NCI-H524 treated with DMSO at 0.1 percent for 48 hours (cell line): ENCODE results near the gene MYT1.
A peak's percentile ranks its signal among the peaks of the same experiment; 100 is the strongest.

Experiments used
- DNase-seq: peaks from one replicate; lab custom pipeline; 2025; lab: John Stamatoyannopoulos, UW

Gene MYT1

DNA sequence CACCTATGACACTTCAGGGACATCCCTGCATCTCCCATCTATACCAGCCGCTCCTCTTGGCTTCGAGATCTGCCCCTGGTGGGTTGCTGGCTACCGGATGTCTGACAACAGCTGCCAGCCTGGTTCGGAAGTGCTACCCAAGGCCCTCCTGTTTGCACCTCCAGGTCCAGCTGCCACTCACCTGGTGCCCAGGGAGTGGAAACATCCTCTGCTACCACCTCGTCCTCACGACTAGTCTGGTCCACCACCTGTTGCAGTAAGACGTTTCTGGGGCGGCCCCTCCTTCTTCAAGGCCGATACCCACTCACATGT is 83.0 kb downstream of the MYT1 start:
- no peak for DNase-seq

DNA sequence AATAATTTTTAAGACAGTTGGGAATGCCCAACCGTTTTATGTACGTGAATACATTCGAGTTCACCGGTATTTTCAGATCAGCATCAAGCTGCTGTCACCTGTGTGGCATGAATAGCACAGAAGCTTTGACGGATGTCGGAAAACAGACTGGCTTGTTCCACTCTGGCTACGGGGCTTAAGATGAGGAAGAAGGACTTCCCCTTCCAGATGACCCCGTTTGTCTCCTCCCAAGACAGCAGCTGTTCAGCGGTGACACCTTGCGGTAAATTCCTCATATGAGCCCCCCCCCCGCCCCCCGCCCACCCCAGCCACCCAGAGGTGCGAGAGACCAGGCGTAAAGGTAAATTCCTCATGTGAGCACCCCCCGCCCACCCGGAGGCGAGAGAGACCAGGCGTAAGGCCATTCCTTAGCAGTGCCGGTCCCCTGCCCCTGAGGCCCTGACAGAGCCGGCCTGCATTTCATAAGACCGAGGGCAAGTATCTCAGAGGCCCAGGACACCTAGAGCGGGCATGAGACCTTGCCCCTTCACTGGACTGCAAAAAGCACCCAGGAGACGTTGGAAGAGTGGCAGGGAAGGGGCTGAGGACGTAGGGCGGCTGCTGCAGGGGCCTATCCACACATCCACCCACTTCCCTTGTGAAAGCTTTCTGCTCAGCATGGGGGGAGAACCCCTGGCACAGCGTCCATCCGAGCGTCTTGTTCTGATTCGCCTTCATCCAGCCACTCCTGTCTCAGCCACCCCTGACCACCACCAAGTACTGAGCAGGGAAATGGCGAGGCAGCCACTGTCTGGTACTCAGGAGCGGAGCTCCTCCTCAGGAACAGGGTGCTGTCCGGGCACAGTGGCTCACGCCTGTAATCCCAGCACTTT is 84.0 kb downstream of the MYT1 start:
- DNase-seq, result no peak

DNA sequence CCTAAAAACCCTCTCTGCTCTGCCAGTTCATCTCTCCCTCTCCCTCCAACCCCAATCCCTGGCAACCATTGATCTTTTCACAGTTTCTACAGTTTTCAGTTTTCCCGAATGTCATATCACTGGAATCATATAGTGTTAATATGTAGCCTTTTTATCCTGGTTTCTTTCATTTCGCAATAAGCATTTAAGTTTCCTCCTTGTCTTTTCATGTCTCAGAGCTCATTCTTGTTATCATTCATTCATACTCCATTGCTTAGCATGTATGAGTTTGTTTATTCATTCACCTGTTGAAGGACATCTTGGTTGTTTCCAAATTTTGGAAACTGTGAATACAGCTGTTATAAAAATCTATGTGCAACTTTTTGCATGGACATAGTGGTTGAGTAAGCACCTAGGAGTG is 85.8 kb downstream of the MYT1 start:
- DNase-seq, result no peak

DNA sequence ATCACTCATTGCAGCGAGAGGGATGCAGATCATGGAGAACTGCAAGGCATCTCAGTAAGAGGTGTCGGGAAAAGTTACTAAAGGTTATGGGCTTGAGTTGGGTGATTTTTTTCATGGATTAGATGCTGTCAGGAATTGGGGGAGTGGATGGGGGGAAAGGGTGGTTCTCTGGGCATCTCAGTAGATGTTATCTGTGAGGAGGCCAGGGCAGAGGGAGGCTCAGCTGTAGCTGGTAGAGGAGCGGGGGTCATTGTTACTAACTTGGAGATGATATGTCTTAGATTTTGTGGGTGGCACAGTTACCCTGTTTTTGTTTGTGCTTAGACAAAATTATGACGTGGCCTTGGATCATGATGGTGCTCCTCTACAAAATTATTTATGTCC is 88.7 kb downstream of the MYT1 start:
- no peak for DNase-seq

DNA sequence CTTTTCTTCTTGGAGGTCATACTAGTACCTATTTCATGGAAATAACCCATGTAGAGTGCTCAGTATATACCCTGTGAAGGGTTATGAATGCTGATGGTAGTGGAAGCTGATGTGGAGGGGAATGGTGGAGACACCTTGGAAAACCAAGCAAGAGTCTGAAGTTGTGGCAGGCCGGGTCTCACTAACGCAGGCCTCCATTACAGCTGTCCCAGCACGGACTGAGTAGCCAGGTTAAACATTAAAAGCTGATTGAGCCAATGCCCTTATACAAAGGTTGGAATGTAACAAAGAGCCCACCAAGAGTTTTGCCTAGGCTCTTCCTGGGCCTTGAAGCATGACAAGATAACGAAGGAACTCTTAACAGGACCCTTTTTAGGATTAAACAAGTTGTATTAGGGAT is 89.2 kb downstream of the MYT1 start:
- no peak for DNase-seq

DNA sequence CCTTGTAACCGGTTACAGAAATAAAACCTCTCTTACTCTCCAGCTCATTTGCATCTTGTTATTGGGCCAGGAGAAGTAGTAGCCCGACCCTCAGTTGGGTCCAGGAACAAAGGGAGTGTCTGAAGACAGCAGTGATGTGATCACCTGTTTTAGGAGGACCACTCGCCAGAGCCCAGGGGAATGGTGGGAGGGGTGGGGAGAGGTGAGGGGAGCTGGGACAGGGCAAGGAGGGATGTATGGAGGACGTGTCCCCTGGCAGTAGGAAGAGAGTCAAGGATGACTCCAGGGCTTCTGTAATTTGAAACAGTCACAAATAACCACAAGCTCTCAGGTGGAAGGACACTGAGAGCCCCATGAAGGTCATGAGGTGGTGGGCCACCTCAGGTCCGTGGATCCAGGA is 89.9 kb downstream of the MYT1 start:
- no peak for DNase-seq

DNA sequence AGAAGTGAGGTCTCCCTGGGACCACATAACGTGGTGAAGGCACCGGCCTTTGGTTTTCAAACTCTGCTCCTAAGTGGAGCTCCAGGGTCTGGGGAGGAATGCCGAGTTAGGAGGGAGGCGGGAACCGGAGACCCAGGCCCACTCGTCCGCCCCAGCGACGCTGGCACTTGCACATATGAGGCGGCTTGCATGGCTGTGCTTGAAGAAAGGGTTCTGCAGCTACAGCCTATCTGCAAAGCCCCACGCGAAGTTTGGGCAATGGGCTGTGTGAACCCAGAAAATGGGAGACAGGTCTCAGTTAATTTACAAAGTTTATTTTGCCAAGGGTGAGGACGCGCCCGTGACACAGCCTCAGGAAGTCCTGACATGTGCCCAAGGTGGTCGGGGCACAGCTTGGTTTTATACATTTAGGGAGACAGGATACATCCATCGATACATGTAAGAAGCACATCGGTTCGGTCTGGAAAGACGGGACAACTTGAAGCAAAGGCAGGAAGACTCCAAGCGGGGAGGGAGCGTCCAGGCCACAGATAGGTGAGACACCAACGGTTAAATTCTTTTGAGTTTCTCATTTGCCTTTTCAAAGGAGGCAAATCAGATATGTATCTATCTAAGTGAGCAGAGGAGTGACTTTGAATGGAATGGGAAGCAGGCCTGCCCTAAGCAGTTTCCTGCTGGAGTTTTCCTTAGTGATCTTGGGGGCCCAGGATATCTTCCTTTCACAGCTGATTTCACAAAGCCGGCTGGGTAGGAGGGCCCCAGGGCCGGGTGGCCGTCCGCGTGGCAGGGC is 90.5 kb downstream of the MYT1 start:
- DNase-seq, result no peak

DNA sequence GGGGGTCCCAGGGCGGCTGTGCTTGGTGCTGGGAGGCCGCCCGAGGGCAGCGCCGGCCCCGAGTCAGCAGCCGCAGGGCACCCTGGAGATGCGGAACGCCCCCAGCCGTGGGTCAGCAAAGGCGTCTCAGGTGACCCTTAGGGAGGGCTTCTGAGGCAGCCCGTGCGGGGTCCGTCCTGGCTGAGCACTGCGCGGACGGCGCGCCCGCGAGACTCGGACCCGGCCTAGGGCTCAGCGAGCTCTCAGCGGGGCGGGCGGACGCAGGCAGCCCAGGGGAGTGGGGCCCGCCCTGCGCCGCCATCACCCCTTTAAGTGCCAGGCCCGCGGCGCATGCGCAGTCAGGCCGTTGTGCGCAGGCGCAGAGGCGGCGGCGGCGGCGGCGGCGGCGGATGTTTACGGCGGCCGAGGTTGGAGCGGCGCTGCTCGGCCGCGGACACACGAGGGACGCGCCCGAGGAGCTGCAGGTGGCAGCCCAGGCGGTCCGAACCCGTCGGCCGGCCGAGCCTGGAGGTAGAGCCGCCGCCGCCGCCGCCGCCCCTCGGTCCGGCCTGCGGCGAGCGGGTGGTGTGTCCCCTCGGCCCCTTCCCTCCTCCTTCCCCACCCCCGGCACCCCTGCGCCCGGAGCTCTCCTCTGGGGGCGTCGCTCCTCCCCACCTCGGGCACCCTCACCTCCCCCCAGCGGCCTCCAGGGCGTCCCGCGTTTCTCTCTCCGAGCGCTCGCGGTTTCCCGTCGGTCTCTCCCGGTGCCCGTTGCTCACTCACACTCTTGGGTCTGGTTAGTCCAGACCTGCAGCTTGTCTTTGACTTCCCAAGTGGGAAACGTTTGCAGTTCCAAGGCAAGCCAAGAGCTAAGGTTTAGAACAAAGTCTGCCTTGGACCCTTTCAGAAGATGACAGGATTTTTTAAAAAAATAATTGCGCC is 91.4 kb downstream of the MYT1 start, which contains the start of gene PCMTD2:
TSS of gene PCMTD2 (plus strand) at position 388 of the 921 bp plus-strand sequence. CDS start 4,218 bp downstream, outside the sequence.
- DNase-seq, result peak; percentile 41

DNA sequence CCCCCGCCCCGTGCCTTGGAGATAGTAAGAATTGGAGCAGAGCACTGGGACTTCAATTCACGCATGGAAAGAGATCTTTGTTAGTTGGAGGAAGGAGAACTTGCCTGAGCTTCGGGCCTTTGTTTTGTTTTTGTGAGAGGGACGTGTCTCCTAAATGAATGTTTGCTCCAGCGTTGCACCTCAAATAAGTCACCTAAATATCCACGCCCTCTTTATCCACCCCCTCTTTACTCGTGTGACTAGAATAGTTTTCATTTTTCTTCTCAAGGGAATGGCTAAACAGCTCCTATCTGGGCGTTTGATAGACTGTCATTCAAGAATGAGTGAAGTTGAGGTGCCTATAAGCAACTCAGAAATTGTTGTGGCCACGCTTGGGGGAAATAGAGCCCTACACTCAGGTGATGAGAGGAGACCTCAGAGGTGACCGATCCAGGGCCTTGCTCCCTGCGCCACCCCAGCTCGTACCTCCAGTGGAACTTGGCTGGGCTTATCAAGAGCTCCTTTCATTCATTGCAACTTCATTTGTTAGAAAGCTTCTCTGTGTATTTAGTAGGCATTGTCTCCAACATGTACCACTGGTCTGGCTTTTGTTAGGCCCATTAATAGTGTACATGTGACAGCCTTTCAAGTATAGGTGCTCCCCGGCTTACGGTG is 92.2 kb downstream of the MYT1 start:
- no peak for DNase-seq

DNA sequence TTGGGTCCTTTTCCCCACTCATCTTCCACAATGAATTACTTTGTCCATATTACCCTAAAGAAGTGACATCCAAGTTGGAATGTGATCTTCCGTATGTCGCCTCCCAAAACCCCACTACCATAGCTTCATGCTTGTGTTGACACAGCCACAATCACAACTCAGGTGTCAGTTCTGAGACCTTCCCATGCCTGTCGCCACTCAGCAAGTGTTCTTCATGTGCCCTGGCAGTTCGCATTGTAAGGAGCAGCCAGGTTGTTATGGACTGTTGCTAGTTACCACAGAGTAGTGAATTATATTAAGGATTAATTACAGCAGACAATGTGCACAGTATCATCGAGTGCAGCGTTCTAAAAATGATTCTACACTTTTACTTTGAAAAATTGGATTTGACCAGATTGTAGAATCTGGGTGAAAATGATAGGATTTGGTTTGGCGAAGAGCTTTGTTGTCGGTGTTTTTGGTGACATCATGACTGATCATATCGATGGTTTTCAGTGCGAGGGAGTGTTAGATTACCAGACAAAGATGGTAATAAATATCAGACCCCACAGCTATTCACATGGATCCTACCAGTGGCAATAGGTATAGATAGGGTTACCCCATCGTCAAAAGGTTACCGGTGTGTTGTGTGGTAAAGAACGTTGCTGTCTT is 93.0 kb downstream of the MYT1 start:
- no peak for DNase-seq

DNA sequence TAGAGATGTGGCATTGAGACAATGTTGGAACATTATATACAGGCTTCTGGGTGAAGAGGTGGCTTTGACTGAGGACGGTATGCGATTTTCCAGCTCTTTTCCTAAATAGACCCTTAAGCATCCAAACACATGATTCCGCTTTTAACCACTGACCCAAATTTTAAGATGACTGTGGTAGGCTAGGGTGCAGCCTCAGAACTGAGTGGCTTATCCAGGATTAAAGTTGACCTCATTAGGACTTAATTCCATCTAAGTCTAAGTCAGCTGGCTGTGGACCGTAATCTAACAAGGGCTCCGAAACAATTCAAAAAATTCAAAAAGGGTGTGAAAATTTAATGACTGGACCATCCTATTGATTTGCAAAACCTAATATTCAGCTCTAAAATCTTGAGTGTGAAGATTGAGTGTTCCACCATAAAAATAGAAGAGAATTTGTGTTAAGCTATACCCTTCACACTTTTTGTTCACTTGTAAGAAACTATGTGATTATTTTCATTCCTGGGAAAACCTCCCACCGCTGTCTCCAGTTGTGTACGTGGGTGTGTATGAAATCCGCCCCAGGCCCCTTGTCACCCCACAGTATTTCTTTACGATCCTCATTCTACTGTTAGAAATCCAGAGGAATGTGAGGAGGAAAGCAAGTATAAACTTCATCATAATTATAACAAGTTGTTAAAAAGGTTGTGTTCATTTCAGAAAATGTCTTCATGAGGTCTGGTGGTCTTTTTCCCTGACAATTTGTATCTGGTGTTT is 94.0 kb downstream of the MYT1 start:
- DNase-seq, result no peak

DNA sequence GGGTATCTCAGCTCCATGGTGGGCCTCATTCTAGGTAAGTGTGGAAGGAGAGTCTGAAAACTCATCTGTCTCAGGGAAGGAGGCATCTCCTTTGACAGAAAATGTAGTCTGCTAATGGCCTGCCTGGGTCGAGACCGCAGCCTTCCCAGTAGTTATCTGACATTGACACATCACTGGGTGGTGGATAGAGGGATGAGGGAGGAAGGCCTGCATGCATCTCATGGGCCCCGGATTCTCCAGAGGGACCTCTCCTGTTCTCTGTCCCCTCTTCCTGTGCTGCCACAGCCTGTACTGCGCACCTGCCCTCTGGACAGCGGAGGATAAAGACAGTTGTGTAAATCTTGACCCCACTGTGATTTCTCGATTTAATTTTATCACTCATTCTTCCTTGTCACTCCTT is 96.0 kb downstream of the MYT1 start:
- no peak for DNase-seq

DNA sequence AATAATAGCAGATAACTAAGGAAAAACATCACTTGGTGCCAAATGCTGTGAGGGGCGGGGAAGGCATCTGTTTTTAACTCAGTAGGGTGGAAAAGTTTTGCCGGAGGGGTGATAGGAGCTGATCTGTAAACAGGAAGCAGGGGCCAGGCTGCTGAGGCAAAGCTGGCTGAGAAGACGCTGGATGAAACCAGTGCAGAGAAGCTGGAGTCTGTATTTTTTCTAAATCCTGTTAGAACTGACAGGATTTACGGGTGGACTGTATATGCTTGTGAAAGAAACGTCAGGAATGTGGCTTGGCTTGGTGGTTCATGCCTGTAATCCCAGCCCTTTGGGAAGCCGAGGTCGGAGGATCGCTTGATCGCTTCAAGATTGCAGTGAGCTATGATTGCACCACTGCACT is 96.9 kb downstream of the MYT1 start:
- no peak for DNase-seq

DNA sequence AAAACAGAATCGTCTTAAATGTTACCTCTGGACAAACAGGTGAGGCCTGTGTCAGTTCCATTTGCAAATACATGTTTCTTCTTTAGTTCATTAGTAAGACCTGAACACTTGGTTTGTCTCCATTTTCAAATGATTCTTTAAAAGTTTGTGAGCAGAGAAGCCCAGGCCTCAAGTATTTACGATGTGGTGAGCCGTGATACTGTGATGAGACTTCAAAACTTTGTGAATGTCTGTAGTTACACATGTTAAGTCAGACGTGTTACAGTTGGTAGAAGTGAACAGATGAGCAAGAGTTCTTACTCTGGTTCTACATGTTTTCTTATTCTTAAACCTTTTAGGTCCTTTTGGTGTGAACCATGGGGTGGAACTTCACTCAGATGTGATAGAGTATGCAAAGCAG is 99.8 kb downstream of the MYT1 start:
- DNase-seq, result no peak

DNA sequence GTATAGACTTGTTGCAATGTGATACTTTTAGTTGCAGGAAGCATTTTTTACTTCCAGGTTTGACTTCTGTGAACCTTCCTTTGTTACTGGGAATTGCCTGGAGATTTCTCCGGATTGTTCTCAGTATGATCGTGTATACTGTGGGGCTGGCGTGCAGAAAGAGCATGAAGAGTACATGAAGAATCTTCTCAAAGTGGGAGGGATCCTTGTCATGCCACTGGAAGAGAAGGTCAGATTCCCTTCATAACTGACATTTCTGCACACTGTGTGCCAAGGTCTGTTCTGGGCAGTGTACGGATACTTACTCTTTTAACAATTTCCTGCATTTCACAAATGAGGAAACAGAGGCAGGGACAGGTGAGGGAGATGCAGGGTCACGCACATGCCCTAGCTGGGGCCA is 100.9 kb downstream of the MYT1 start:
- no peak for DNase-seq

DNA sequence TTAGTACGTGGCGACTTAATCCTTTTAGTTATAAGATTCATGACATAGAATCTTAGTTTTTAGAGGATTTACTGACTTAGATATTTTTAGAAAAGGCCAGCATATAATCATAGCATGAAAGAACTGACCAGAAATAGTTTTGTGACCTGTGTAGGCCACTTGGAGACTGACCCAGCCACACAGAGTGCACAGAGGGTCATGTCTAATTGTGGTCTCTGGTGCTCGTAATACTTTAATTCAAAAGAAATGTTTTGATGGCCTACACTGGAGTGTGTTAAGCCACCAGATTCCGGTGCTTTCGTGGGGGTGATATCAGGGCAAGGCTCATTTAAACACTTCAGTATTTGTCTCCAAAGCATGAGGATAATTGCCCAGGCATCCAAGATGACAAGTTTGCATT is 102.7 kb downstream of the MYT1 start:
- DNase-seq, result no peak

DNA sequence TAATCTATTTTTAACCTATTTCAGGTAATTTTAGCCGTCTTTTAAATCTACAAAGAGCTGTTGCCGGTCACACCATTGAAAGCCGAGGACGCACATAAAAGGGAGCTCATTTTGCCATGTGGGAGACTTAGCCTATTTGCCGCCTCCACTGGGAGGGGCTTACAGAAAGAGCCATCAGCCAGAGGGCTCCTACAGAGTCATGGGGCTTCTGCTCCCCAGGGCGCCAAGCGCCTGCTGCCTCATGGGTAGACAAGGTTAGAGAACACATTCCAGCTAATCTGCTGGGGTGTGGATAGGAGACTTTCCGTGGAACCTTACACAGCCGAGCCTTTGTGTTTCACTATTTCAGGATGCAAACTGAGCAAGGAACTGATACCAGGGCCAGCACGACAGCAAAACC is 103.9 kb downstream of the MYT1 start:
- no peak for DNase-seq

DNA sequence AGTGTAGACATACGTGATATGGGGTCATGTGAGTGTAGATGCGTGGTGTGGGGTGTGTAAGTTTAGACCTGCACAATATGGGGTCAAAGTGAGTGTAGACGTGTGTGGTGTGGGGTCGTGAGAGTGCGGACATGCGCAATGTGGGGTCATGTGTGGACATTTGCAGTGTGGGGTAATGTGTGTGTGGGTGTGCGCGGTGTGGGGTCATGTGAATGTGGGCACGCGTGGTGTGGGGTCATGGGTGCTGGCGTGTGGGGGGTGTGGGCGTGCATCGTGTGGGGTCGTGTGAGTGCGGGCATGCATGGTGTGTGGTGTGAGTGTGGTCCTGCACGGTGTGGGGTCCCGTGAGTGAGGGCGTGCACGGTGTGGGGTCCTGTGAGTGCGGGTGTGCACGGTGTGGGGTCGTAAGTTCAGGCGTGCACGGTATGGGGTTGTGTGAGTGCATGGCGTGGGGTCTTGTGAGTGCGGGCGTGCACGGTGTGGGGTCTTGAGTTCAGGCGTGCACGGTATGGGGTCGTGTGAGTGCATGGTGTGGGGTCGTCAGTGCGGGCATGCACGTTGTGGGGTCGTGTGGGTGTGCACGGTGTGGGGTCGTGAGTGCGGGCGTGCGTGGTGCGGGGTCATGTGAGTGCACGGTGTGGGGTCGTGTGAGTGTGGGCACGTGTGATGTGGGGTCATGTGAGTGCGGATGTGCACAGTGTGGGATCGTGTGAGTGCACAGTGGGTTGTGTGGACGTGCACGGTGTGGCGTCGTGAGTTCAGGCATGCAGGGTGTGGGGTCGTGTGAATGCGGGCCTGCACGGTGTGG is 105.6 kb downstream of the MYT1 start:
- DNase-seq, result no peak

DNA sequence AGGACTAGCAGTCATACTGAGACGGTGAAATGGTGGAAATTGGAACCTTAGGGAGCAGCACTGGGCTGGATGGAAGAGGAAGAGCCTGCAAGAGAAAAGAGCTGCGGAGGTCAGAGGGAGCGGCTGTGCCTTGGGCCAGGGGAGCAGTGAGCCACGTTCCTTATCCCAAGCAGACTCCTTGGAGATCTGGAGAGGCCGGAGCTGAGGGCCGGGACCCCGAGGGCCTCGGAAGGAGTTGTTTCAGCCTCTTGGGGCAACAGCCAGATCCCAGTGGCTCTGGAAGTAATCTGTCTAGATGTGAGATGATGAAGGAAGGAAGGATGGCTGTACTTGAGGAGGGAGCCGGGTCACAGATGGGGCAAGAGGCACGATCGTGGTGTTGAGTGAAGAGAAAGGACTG is 107.4 kb downstream of the MYT1 start:
- no peak for DNase-seq

DNA sequence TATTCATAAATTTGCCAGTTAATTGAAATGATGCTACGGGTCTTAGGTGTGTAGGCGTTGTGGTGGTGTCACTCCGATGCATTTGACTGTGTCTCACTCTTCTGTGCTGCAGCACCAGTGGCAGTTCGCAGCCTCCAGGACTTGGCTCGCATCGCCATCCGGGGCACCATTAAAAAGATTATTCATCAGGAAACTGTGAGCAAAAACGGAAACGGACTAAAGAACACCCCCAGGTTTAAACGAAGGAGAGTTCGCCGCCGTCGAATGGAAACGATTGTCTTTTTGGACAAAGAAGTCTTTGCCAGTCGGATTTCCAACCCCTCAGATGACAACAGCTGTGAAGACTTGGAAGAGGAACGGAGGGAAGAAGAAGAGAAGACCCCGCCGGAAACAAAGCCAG is 108.9 kb downstream of the MYT1 start:
- no peak for DNase-seq
